Naive thymus-derived CD8-positive, alpha-beta T cell (primary cell): ENCODE measurements around the gene OTUD5. TPM values are rescaled to one million over a fixed set of nuclear protein-coding genes. Genes with fewer than 3 reads are reported as not detected.
"Not testable (repeated sequence)": the region's sequence is repeated elsewhere in the genome, so short reads cannot be mapped to it uniquely, and the experiment has no call there.

ENCODE experiments used
- ATAC-seq, 2 donors: fragments of 150-1000 bp; cut with Tn5 transposase in 1 of 2; sonication (Bioruptor Pico), chemical (Tn5 transposase) in 1 of 2; 1 replicate in 1 of 2; 2 replicates in 1 of 2; pipeline ENCODE4 v1.10.0; 2021; ENCODE audit warnings: mild to moderate bottlenecking in 2 of 2, moderate library complexity in 2 of 2
- POLR2A ChIA-PET: fragments of 350-600 bp; sonication (Branson Sonifier 250); formaldehyde crosslinking; loops from one replicate; lab custom pipeline; 2021; ENCODE audit warnings: antibody characterized with exemption; lab: Charles Lee
- DNase-seq, 10 donors: peaks; one replicate each; pipeline versions ENCODE4 v3.0.0 to v3.0.0-alpha.2; 2020 to 2022
- H3K27ac Mint-ChIP-seq, 10 donors: one replicate each; pipeline ENCODE4 v1.8.0; 2020 to 2022; ENCODE audit warnings: mild to moderate bottlenecking in 10 of 10, mixed read lengths in 10 of 10, moderate library complexity in 4 of 10, inconsistent platforms in 1 of 10
- H3K27me3 Mint-ChIP-seq, 5 donors: one replicate each; pipeline ENCODE4 v1.8.0; 2021 to 2022; ENCODE audit warnings: mixed read lengths in 5 of 5
- H3K36me3 Mint-ChIP-seq, 3 donors: one replicate each; pipeline ENCODE4 v1.8.0; 2020 to 2022; ENCODE audit warnings: mixed read lengths in 3 of 3, mild to moderate bottlenecking in 2 of 3, inconsistent platforms in 1 of 3
- H3K4me1 Mint-ChIP-seq, 4 donors: one replicate each; pipeline ENCODE4 v1.8.0; 2021 to 2022; ENCODE audit warnings: mixed read lengths in 4 of 4
- H3K4me3 Mint-ChIP-seq, 10 donors: one replicate each; pipeline ENCODE4 v1.8.0; 2020 to 2022; ENCODE audit warnings: mild to moderate bottlenecking in 10 of 10, mixed read lengths in 10 of 10, moderate library complexity in 6 of 10, inconsistent platforms in 1 of 10
- H3K9me3 Mint-ChIP-seq, 9 donors: one replicate each; pipeline ENCODE4 v1.8.0; 2020 to 2022; ENCODE audit warnings: mixed read lengths in 9 of 9, mild to moderate bottlenecking in 3 of 9, inconsistent platforms in 1 of 9, moderate library complexity in 1 of 9
- polyA plus RNA-seq, 3 donors: library from polyadenylated mRNA; unstranded; fragments of 300-500 nt; fragmentation: Illumina TruSeq; gene quantifications; one replicate each; pipeline ENCODE4 v1.2.3, GENCODE V29; 2021
- total RNA-seq, 8 experiments: library from RNA in 2 of 8; stranded (reverse) in 2 of 8; gene quantifications; one replicate each; pipeline ENCODE4 v1.2.3 and lab custom pipeline; 2021 to 2026

OTUD5 gene
- total and polyA plus RNA-seq, 5 experiments from 2014 or later, result 23.7 to 99.4 (median 48.4) TPM

- Mint-ChIP-seq H3K4me3 (no peak overlapping the region), H3K27ac (peak overlapping the region in 2 of 10 donors; percentile 67 to 71), H3K27me3 (no peaks in the 10 kb centered on the region), H3K9me3 (peaks cover 0 to 4% (median 0%) of the 10 kb centered on the region in 9 donors), H3K36me3 (peaks cover 0 to 19% (median 0%) of the 10 kb centered on the region in 3 donors), H3K4me1 (peaks cover 11 to 41% (median 40%) of the 10 kb centered on the region in 4 donors)
- POLR2A ChIA-PET, result interaction anchor here (1.4 kb wide), 1 partner anchor 19 kb away, joined by 4 read pairs; no protein-coding TSS in a partner anchor
- ATAC-seq, result no peak
- no peak for DNase-seq
These were observed 63.7 kb downstream of the OTUD5 start for GRCh38 chrX:48893556-48894348.

GRCh38 chrX:48892896-48893295 is 64.5 kb downstream of the OTUD5 start:
- Mint-ChIP-seq H3K4me1 (peaks cover 11 to 35% (median 33%) of the 10 kb centered on the region in 4 donors), H3K4me3 (peak overlapping the region in 4 of 10 donors; percentile 26 to 39 (median 30)), H3K27ac (peak overlapping the region in 4 of 10 donors; percentile 46 to 71 (median 66)), H3K9me3 (no peaks in the 10 kb centered on the region), H3K36me3 (peaks cover 0 to 15% (median 0%) of the 10 kb centered on the region in 3 donors), H3K27me3 (no peaks in the 10 kb centered on the region)
- DNase-seq, result no peak
- ATAC-seq, result no peak
- POLR2A ChIA-PET, result interaction anchor here (0.5 to 2.6 kb wide), 2 partner anchors 65 to 154 kb away, joined by 3 to 10 read pairs; partner anchors contain the start of gene OTUD5

- H3K4me1 Mint-ChIP-seq, result peaks cover 9 to 32% (median 23%) of the 10 kb centered on the region in 4 donors
- peak overlapping the region; percentile 60 to 95 (median 82) for H3K4me3 Mint-ChIP-seq
- ATAC-seq, result peak; percentile 88 to 90
- H3K27ac Mint-ChIP-seq, result peak overlapping the region in 7 of 10 donors; percentile 69 to 94 (median 85)
- POLR2A ChIA-PET, result interaction anchor here (0.6 to 2.8 kb wide), 20 partner anchors 12 to 318 kb away, joined by 3 to 14 read pairs (median 4); partner anchors contain the start of genes HDAC6, OTUD5, SLC35A2 and TFE3
- no peaks in the 10 kb centered on the region for H3K9me3 Mint-ChIP-seq
- peak; percentile 53 to 84 (median 72) for DNase-seq
- peaks cover 0 to 15% (median 0%) of the 10 kb centered on the region in 3 donors for H3K36me3 Mint-ChIP-seq
- H3K27me3 Mint-ChIP-seq, result no peaks in the 10 kb centered on the region
These were observed 65.8 kb downstream of the OTUD5 start for GRCh38 chrX:48891402-48892288.

GRCh38 chrX:48890934-48891401 is 66.4 kb downstream of the OTUD5 start:
- DNase-seq, result peak in 1 of 10 donors; percentile 25
- POLR2A ChIA-PET, result interaction anchor here (0.6 to 2.8 kb wide), 18 partner anchors 13 to 319 kb away, joined by 3 to 14 read pairs (median 4); partner anchors contain the start of genes HDAC6, OTUD5 and SLC35A2

GRCh38 chrX:48890296-48890925 is 67.0 kb downstream of the OTUD5 start:
- DNase-seq (no peak), ATAC-seq (peak; percentile 6 to 7)
- Mint-ChIP-seq H3K36me3 (peaks cover 0 to 14% (median 0%) of the 10 kb centered on the region in 3 donors), H3K4me3 (peak overlapping the region; percentile 77 to 96 (median 94)), H3K27ac (peak overlapping the region; percentile 60 to 96 (median 92)), H3K4me1 (peaks cover 9 to 25% (median 18%) of the 10 kb centered on the region in 4 donors), H3K27me3 (no peaks in the 10 kb centered on the region), H3K9me3 (no peaks in the 10 kb centered on the region)
- POLR2A ChIA-PET, result interaction anchor here (0.6 to 2.8 kb wide), 8 partner anchors 13 to 242 kb away, joined by 3 to 14 read pairs (median 4); partner anchors contain the start of genes HDAC6, OTUD5 and SLC35A2

More at GRCh38 chrX:48890934-48891401, 66.4 kb downstream of the OTUD5 start:
- Mint-ChIP-seq H3K36me3 (peaks cover 0 to 15% (median 0%) of the 10 kb centered on the region in 3 donors), H3K27me3 (no peaks in the 10 kb centered on the region), H3K27ac (peak overlapping the region; percentile 60 to 96 (median 92)), H3K9me3 (no peaks in the 10 kb centered on the region), H3K4me3 (peak overlapping the region; percentile 77 to 96 (median 94)), H3K4me1 (peaks cover 9 to 26% (median 20%) of the 10 kb centered on the region in 4 donors)
- peak; percentile 35 to 52 for ATAC-seq

- H3K36me3 Mint-ChIP-seq, H3K4me3 Mint-ChIP-seq, ATAC-seq, POLR2A ChIA-PET, H3K27me3 Mint-ChIP-seq, H3K27ac Mint-ChIP-seq, H3K9me3 Mint-ChIP-seq, DNase-seq: not testable (repeated sequence)
- peaks cover 7 to 11% (median 8%) of the 10 kb centered on the region in 4 donors for H3K4me1 Mint-ChIP-seq
These were observed 70.8 kb downstream of the OTUD5 start for GRCh38 chrX:48886586-48886985.

GRCh38 chrX:48883729-48884128 is 73.7 kb downstream of the OTUD5 start:
- no peak for DNase-seq
- no peak overlapping the region for H3K4me3 Mint-ChIP-seq
- H3K27ac Mint-ChIP-seq, result peak overlapping the region in 2 of 10 donors; percentile 34 to 43
- H3K9me3 Mint-ChIP-seq, result no peaks in the 10 kb centered on the region
- POLR2A ChIA-PET, result no interaction called here
- H3K36me3 Mint-ChIP-seq, result no peaks in the 10 kb centered on the region
- no peak for ATAC-seq
- no peaks in the 10 kb centered on the region for H3K27me3 Mint-ChIP-seq
- no peaks in the 10 kb centered on the region for H3K4me1 Mint-ChIP-seq

- POLR2A ChIA-PET, H3K36me3 Mint-ChIP-seq, ATAC-seq, H3K4me1 Mint-ChIP-seq, H3K27ac Mint-ChIP-seq, DNase-seq, H3K9me3 Mint-ChIP-seq, H3K4me3 Mint-ChIP-seq, H3K27me3 Mint-ChIP-seq: not testable (repeated sequence)
These were observed 80.5 kb downstream of the OTUD5 start for GRCh38 chrX:48876944-48877343.

Other genes starting within 250 kb of the OTUD5 start
- gene GLOD5, start 195.9 kb downstream of the OTUD5 start, total RNA-seq, result not detected
- not detected for gene GLOD5, start 195.9 kb downstream of the OTUD5 start, polyA plus RNA-seq
- not detected for gene GATA1, start 171.0 kb downstream of the OTUD5 start, total RNA-seq
- not detected for gene GATA1, start 171.0 kb downstream of the OTUD5 start, polyA plus RNA-seq
- 100 to 1,000 TPM; 120 to 124 TPM for gene HDAC6, start 155.5 kb downstream of the OTUD5 start, total RNA-seq
- 10 to 100 TPM; 10.5 to 15.9 (median 13.0) TPM for gene HDAC6, start 155.5 kb downstream of the OTUD5 start, polyA plus RNA-seq
- gene ERAS, start 131.1 kb downstream of the OTUD5 start, total RNA-seq, result not detected
- gene ERAS, start 131.1 kb downstream of the OTUD5 start, polyA plus RNA-seq, result not detected
- gene PCSK1N, start 122.0 kb downstream of the OTUD5 start, total RNA-seq, result 1 to 10 TPM; 3.6 to 4.9 TPM
- gene PCSK1N, start 122.0 kb downstream of the OTUD5 start, polyA plus RNA-seq, result 10 to 100 TPM; 12.6 to 28.0 (median 19.9) TPM
- gene TIMM17B, start 59.8 kb downstream of the OTUD5 start, total RNA-seq, result 10 to 100 TPM; 41.2 to 44.8 TPM
- 10 to 100 TPM; 52.9 to 59.1 (median 55.5) TPM for gene TIMM17B, start 59.8 kb downstream of the OTUD5 start, polyA plus RNA-seq
- gene PQBP1, start 59.7 kb downstream of the OTUD5 start, total RNA-seq, result 10 to 100 TPM; 66.4 to 68.8 TPM
- gene PQBP1, start 59.7 kb downstream of the OTUD5 start, polyA plus RNA-seq, result 100 to 1,000 TPM in 1 of 3 donors, 10 to 100 TPM in 2; 92.7 to 114 (median 94.5) TPM
- 10 to 100 TPM; 11.4 to 12.7 TPM for gene SLC35A2, start 46.0 kb downstream of the OTUD5 start, total RNA-seq
- 1 to 10 TPM; 6.8 to 8.1 (median 7.3) TPM for gene SLC35A2, start 46.0 kb downstream of the OTUD5 start, polyA plus RNA-seq
- gene PIM2, start 38.6 kb downstream of the OTUD5 start, total RNA-seq, result 100 to 1,000 TPM; 126 to 132 TPM
- 100 to 1,000 TPM; 170 to 331 (median 313) TPM for gene PIM2, start 38.6 kb downstream of the OTUD5 start, polyA plus RNA-seq
- 1 to 10 TPM; 1.6 to 1.7 TPM for gene KCND1, start 14.2 kb upstream of the OTUD5 start, total RNA-seq
- under 1 TPM in 2 of 3 donors, not detected in 1; 0.06 to 0.08 TPM for gene KCND1, start 14.2 kb upstream of the OTUD5 start, polyA plus RNA-seq
- 100 to 1,000 TPM in 1 of 2 experiments, 10 to 100 TPM in 1; 91.1 to 100 TPM for gene GRIPAP1, start 44.7 kb upstream of the OTUD5 start, total RNA-seq
- gene GRIPAP1, start 44.7 kb upstream of the OTUD5 start, polyA plus RNA-seq, result 10 to 100 TPM in 2 of 3 donors, 1 to 10 TPM in 1; 6.8 to 15.9 (median 12.6) TPM
- 10 to 100 TPM; 31.0 to 34.4 TPM for gene TFE3, start 85.8 kb upstream of the OTUD5 start, total RNA-seq
- 1 to 10 TPM; 2.6 to 4.4 (median 3.5) TPM for gene TFE3, start 85.8 kb upstream of the OTUD5 start, polyA plus RNA-seq
- 10 to 100 TPM; 12.9 TPM for gene CCDC120, start 101.4 kb upstream of the OTUD5 start, total RNA-seq
- 1 to 10 TPM in 1 of 3 donors, under 1 TPM in 2; 0.61 to 1.7 (median 0.94) TPM for gene CCDC120, start 101.4 kb upstream of the OTUD5 start, polyA plus RNA-seq
- 10 to 100 TPM; 22.9 to 24.6 TPM for gene PRAF2, start 116.4 kb upstream of the OTUD5 start, total RNA-seq
- 10 to 100 TPM; 39.0 to 52.9 (median 50.7) TPM for gene PRAF2, start 116.4 kb upstream of the OTUD5 start, polyA plus RNA-seq
- 100 to 1,000 TPM; 112 to 124 TPM for gene WDR45, start 122.3 kb upstream of the OTUD5 start, total RNA-seq
- gene WDR45, start 122.3 kb upstream of the OTUD5 start, polyA plus RNA-seq, result 10 to 100 TPM; 42.4 to 57.2 (median 43.3) TPM
- gene GPKOW, start 166.1 kb upstream of the OTUD5 start, total RNA-seq, result 10 to 100 TPM; 18.2 to 18.6 TPM
- 10 to 100 TPM; 17.7 to 31.1 (median 27.9) TPM for gene GPKOW, start 166.1 kb upstream of the OTUD5 start, polyA plus RNA-seq
- 1 to 10 TPM in 1 of 2 experiments, under 1 TPM in 1; 0.96 to 1.2 TPM for gene MAGIX, start 205.2 kb upstream of the OTUD5 start, total RNA-seq
- under 1 TPM; 0.52 to 0.77 (median 0.71) TPM for gene MAGIX, start 205.2 kb upstream of the OTUD5 start, polyA plus RNA-seq
- 1 to 10 TPM; 6.4 to 6.7 TPM for gene PLP2, start 214.3 kb upstream of the OTUD5 start, total RNA-seq
- 100 to 1,000 TPM; 117 to 141 (median 119) TPM for gene PLP2, start 214.3 kb upstream of the OTUD5 start, polyA plus RNA-seq
- gene PRICKLE3, start 228.8 kb upstream of the OTUD5 start, total RNA-seq, result 10 to 100 TPM in 1 of 2 experiments, 1 to 10 TPM in 1; 8.5 to 10.1 TPM
- 1 to 10 TPM; 1.3 to 2.9 (median 2.0) TPM for gene PRICKLE3, start 228.8 kb upstream of the OTUD5 start, polyA plus RNA-seq
- under 1 TPM; 0.34 to 0.58 TPM for gene SYP, start 242.6 kb upstream of the OTUD5 start, total RNA-seq
- gene SYP, start 242.6 kb upstream of the OTUD5 start, polyA plus RNA-seq, result under 1 TPM; 0.27 to 0.41 (median 0.40) TPM